ENCODE measurements around the gene LYZL4.

Gene LYZL4

DNA sequence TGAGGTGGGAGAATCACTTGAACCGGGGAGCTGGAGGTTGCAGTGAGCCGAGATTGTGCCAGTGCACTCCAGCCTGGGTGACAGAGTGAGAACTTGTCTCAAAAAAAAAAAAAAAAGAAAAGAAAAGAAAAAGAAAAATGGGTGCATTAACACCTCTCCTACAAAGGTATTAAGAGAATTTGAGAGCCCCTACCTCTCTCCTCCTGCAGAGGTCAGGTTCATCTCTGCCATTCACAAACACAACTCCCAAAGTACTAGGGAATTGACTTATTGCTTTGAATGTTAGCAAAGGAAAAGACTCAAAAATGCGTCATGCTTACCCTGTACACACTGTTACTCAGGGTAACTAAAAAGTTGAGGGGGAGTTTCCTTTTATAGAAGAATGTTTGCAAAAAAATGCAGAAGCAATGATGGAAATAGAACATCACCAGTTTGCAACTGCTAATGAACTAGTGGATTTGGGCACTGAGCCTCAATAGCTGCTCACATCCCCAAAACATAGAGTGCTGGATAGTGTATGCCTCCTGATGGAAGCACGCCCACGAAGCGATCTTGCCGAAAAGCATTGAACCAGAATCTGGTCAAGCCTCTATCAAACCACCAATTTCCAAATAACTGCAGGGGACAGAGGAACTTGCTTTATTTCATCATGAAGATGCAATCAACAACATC is 15.5 kb upstream of the LYZL4 start:
- no peak for DNase-seq (ENCODE audit: low read depth in 2 of 2)

DNA sequence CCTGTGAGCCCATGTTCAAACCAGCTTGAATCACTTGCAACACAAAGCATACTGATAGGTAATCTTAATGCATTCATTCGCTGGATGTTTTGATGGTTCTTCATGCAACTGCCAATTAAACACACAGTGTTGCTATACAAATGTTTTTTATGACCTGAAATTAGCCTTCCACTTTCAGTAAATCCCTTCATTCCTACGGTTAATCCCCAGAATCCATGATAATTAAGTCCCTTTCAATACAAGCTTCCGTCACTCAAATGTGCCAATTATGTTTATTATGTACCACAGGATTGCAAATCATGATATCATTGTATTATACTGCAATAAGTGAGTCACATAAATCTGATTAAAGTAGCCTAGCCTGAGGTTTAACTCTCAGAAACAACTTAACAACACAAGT is 14.5 kb upstream of the LYZL4 start:
- no peak for DNase-seq (ENCODE audit: low read depth in 2 of 2)

DNA sequence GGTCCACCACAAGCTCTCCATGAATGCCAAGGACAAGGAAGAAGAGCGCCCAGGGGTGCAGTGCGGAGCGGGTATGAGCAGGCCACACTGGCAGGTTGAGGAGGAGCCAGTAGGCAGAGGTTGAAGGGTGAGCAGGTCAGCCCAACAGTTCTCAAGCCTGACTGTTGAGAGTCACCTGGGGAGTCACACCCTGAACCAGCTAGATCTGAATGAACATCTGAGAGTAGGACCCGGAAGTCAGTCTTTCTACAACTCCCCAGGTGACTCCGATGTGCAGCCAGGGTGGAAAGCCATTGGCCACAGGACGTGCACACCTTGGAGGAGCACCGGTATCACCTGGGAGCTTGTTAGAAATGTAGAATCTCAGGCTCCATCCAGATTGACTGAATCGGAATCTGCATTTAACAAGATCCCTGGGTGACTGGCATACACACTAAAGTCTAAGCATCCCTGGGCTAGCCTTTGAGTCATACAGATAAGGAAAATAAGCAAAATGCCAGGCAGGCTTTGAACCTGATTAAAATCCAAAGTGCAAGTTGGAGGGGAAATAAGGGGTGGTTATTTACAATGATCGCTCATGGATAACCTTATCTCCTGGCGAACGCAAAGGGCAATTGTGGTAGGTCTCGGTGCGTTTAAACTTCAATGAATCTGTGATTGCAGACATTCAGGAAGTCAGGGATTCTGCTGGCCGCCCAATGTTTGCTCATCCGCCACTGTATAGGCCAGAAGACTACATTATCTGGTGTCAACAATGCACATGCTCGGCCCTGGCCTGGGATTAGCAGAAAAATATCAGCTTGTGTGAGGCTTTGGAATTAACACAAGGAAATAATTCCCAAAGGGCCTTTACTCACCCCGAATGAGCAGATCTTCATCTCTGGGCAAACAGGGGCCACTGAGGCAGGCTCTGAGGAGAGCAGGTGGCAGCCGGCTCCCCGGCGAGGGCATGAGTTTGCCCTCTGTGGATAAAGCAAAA is 11.7 kb upstream of the LYZL4 start:
- DNase-seq (ENCODE audit: low read depth in 2 of 2): no peak

DNA sequence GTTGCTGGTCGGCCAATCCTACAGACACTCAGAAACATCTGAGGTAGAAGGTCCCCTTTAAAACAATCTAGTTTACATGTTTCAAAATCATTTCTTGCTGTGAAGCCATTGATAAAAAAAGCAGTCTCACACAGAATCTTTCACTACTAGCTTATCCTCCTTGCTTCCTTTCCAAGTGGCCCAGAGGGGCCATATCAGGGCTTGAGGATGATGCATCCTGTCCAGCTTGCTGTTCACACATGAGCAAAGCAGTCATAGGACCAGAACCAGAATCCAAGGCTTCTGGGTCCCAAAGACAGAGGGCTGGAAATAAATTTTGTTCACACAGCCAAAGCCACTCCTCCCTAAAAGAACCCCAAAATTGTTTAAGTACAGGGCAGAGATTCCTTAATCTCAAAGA is 9.2 kb upstream of the LYZL4 start:
- DNase-seq (ENCODE audit: low read depth in 2 of 2): no peak

DNA sequence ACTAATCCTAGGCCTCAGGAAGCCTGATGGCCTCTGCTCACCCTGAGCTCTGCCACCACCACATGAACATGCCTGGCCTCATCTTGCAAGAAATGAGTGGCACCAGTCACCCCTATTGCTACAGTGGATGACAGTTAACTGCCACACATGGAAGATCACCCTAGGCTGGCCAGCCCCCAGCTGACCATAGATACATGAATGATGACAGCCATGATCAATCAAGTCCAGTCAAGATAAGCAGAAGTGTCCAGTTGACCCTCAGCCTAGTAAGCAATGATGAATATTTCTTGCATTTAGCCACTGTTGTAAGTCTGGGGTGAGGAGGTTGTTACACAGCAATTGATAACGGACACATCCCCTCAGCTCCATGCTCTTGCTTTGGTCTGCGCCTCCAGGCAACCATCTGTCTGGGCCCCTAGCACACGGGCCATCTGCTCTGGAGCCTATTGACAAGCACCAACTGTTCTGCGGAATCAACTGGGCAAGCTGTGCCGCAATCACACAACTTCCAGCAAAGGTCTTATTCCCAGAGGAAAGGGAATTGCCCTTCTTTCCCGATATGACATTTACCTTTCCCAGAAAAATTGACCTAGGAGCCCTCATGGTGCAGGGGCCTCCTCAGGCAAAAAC is 2.2 kb upstream of the LYZL4 start:
- DNase-seq (ENCODE audit: low read depth in 2 of 2): no peak

DNA sequence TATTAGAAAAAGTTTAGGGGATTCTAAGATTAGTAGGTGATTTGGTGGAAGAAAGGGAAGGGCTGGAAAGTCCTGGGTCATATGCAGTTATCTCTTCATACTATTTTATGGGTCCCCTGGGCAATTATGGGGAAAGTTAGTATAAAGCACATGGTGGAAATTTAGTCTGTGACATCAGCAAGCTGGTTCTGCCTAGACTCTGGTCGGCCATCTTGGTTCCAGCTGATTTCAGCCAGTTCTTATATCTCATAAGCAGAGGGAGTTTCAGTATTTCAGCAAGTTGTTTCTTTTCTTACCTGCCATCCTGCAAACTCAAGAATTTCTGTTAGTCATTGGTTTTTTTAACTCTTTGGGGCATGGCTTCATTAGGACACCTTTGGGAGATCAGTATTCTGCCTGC is 1.0 kb upstream of the LYZL4 start:
- DNase-seq (ENCODE audit: low read depth in 2 of 2): no peak

DNA sequence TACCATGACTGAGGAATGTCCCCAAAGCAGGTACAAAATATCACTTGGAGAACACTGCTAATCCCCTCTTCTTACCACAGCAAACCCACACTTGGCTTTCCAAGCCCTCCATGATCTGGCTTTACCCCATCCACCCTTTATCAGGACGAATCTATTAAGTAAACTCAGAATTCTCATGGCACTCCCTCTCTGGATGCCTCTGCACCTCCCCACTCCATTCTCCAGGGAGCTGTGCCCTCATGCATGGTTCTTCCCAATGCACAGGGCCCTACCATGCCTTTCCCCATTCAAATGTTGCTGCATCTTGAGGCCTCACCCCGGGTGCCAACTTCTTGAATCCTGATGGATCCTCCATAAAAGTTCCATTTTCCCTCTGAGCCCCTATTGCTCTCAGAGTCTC is 2.3 kb downstream of the LYZL4 start:
- DNase-seq (ENCODE audit: low read depth in 2 of 2): no peak

DNA sequence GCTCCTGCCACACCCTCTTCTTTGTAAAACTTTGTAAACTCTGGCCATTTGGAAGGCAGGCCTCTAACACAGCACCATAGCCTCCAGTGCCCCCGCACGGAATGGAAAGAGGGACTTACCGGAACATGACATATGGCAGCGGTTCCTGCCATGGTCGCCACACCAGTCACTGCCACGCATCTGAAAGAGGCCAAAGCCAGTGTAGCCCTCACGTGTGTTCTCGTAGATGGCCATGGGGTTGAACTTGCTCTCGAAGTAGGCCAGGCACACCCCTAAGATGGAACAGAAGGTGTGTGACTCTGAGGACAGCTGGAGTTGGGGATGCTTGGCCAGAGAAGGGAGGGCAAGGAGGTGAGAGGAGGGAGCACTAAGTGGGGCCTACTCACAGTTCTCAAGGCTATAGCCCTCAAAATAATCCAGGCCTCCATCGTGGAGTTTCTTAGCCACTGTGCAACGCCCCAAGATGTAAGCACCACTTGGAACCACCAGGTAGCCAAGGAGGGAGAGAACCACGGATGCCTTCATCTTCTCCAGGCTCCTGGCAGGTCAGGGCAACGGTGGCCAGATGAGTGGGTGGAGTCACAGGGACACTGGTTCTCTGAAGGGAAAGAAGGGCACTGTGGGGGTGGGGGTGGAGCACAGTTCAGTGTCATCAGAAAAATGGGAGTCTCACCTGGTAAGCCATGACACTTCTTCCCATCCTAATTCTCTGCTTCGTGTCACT is 3.5 kb downstream of the LYZL4 start:
- DNase-seq (ENCODE audit: low read depth in 2 of 2): no peak

DNA sequence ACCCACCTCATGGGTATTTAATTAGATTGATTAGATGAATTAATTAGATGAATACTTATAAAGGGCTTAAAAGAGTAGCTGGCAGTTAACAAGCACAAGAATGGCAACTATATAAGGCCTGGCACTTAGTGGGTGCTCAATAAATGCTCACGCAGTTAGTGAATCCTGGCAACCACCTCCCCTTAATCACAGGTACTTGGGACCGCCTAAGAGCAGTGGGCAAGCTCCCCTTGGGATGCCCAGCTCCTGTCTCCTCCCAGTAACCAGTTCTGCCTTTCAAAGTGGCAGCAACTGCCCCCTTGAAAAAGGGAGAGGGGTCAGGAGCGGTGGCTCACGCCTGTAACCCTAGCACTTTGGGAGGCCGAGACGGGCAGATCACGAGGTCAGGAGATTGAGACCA is 4.6 kb downstream of the LYZL4 start:
- no peak for DNase-seq (ENCODE audit: low read depth in 2 of 2)

DNA sequence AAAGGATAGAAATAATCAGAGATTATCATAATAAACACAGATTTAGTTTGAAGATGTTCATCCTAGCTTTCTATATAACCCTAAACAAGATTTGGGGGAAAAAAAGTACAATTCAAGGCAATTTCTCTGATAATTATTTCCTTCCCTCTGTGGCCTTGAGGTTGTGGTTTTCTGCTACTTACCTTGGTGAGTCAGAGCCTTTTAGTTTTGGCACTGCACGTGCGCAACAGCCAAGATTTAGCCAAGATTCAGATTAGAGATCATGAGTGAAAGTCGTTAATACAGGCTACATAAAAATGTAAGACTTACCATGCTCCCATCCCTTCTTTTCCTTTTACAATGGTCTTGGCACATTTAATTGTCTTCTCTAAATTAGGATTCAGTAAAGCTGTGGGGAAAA is 6.7 kb downstream of the LYZL4 start:
- DNase-seq (ENCODE audit: low read depth in 2 of 2): no peak

DNA sequence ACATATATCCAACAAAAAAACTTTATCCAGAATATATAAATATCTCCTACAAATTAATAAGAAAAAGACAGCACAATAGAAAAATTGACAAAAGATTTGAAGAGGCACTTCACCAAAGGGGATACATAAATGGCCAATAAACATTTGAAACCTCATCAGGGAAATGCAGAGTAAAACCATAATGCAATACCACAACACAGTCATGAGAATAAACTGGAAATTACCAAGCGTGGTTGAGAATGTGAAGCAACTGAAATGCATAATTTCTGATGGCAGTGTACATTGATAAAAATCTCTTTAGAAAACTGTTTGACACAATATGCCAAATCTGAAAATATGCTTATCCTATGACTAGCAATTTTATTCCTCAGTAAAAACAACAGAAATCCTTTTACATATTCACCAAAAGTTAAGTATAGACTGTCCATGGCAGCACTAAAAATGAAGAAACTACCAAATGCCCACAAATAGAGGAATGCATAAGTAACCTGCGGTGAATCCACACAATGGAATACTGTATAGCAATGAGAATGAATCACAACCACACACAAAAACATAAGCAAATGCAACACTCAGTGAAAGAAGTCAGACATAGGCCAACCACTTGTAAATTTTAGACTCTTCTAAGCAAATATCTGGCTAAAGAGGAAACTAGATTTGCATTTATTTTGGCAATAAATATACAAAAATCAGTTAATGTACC is 7.9 kb downstream of the LYZL4 start:
- DNase-seq (ENCODE audit: low read depth in 2 of 2): no peak

DNA sequence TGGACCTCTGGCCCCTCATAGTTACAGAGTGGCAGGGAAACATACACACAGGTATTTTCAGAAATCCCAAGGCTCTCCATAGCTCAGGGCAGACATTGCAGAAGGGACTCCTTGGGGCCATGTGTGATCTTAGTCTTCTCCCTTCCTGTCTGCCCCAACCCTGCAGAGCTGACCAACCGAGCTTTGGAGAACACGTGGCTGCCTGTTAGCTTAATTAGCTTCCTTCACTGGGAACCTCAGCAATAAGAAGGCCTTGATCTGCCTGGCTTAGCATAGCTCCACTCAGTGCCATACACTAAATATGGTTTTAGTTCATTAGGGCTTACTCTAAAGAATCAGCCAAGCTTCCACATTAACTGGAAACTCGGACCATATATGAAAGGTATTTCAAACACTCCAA is 12.3 kb downstream of the LYZL4 start:
- no peak for DNase-seq (ENCODE audit: low read depth in 2 of 2)

DNA sequence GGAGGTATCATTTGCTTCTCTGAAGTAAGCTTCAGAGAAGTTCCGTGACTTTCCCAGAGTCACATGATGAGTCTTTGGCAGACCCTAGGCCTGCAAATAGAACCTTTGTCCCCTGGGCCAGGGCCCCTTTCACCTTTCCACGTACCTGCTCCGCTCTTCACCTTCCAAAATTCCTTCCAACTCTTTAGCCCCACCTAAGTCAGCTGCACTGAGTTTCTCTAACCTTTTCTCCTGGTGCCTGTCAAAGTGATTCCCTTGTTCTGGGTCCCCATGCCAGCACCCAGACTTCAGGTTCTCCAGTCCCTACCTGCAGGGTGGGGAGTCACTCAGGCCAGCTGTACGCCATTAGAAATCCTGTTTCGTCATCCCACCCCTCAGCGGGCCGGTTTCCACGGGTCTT is 12.8 kb downstream of the LYZL4 start:
- no peak for DNase-seq (ENCODE audit: low read depth in 2 of 2)

DNA sequence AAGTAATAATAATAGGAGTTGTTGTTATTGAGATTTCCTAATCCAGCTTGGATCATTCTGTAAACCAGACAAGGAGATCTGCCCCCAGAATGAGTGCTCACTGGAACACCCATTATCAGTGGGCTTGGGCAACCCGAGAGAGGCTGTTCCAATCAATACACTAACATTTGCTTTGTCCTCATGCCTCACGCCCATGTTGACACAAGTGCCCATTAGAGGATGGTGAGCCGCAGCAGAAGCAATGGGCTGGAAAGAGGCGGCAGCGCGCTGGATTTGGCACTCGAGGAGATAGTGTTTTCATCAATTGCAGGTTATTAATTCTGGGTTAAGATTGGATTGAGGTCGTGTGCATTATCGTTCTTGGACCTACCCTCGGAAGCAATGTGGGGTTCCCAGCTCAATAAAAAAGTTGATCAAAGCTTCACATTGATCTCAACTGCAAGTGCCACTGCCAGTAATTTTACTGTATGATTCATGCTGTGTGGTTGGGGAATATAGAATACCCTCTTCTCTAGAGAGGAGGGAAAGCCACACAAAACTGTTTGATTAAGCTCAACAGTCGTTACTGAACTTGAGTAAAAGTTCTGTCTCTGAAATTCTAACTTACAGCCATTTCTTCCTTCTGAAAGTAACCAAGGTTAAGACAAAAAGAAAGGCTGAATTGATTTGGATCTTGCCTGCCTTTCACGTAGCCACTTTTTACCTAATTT is 15.7 kb downstream of the LYZL4 start:
- DNase-seq (ENCODE audit: low read depth in 2 of 2): no peak

DNA sequence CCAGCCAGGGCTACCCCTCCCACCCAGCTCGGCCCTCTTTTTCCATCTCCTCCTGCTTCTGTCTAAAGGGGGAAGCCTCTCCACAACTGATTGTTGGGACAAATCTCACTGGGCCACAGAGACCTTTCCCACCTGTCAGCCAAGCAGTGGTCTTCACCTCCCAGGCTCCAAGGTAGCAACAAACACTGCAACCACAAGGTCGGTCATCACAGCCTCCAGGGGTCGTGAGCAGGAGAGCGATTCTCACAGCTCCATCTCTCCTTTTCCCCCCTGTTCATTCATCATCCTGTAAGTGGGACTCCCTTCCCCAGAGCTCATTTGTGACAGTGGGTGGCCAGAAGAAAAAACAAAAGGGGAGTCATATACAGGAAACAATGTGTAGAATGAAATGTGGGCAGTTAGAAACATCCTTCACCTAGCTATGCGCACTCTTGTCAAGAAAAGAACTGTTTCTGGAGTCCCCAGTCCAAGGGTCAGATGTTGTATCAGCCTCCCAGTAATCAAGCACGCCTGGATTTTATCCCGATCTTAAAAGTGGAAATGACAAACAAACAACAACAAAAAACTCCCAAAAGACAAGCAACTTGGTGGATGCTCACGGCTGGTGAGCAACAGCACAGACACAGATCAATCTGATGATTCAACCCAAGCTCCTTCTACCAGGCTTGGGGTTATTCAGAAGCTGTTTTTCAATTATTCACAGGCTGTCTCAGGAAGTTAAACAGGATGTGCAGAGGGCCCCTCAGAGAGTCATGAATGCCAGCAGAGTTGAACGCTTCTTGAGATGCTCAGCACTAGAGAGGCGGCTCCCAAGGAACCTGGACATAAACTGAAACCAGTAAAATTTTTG is 22.4 kb downstream of the LYZL4 start:
- peak; percentile 29 to 48 for DNase-seq (ENCODE audit: low read depth in 2 of 2)

DNA sequence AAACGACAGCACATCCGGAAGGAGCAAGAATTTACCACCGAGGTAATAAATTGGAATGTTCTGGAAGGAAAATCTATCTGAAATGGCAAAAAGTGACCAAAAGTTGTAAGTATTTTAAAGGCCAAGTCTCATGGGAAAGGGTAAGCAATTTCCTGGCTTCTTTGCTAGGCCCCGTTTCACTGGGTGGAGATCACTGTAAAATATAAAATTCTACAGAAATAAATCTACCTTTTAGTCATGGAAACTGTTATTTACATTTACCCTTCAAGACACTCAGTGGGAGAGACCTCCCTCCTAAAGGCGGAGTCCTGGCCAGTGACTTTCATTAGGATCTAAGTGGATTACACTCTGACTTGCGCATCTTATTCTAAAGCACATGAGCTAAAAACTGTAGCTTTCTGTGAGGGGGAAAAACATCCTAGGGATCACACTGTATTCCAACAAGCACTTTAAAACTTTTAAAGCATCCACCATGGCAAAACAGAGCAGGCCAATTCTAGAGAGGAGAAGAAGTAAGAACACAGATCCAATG is 28.8 kb downstream of the LYZL4 start:
- no peak for DNase-seq (ENCODE audit: low read depth in 2 of 2)

DNA sequence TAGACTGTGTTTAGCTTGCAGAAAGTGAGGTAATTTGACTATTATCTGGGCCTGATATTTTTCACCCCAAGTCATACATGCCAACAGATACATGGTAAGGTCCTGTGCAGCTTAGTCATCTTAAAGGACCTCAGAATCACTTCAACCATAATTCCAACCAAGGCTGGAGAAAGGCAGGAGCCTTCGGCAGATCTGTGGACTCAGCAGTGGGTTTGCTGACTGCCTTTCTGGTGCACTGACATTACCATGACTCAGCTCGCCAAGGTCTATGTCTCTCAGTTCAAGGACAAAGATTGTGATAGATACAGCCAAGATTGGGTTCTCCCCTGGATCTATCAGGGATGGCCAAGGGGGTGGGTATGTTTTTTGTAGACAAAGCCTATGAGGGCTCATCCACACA is 32.7 kb downstream of the LYZL4 start:
- DNase-seq (ENCODE audit: low read depth in 2 of 2): no peak

DNA sequence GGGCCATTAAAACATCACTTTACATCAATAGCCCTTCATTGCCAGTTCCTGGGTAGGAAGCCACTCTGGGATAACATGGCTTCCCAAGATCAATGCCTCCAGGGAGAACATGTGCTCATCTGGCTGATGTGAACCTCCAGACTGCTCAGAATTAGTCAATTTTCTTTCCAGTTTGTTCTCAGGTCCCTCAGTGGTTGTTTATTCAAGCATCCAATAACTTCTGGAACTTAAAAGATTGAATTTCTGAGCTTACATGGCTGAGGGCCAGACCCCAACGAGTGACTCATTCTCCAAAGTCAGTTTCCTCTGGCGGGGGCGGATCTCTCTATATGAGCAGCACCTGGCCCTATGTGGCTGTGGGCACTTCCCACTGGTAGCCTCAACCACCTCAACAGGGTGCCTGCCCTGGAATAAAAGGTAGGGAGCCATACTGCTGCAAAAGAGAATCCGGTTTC is 34.0 kb downstream of the LYZL4 start:
- DNase-seq (ENCODE audit: low read depth in 2 of 2): peak; percentile 60 to 63

DNA sequence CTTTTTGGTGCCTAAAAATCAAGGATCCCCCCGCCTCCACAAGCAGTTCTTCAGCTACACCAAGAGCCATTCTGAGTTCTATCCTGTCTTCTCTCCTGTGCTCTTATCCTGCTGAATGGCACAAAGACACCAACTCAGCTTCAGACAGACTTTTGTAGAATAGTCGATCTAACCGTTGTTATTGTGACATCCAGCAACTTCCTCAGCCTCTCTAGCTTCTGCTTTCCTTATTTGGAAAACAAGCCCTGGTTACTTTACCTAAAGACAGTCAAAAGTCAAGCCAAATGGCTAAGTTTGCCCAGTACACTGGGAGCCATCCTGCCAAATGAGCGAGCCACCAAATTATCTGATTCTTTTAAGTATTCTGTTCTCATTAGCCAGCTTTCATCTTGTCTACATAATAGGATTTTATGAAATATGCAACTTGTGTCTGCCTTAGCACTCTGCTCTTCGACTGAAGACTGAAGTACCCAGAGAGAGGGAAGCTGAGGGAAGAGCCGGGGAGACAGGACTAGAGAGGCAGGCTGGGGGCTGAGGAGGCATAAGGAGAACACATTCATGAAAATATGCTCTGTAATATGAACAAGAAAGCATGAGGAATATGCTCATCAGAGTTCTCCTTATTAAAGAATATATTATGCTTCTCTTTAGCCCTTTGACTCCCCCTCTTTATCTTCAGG is 35.1 kb downstream of the LYZL4 start:
- no peak for DNase-seq (ENCODE audit: low read depth in 2 of 2)

Measured in stimulated activated CD4-positive, alpha-beta T cell treated with anti-CD3 and anti-CD28 coated beads, Interleukin-15, amount 100 ng/mL, for 48 hours (primary cell).